K562 (cell line): ENCODE measurements around the gene GRIK1. TPM values are rescaled to one million over a fixed set of nuclear protein-coding genes. Genes with fewer than 3 reads are reported as not detected.

Source experiments
- ATAC-seq: fragments of 200-7000 bp; cut with Tn5 transposase; 3 replicates; pipeline ENCODE4 v1.9.1; 2020; ENCODE audit warnings: moderate library complexity
- BruUV-seq: library from RNA; stranded (reverse); fragments of 400-500 nt; replicated peaks from 2 replicates; lab custom pipeline; 2021; lab: Mats Ljungman, UMichigan
- CTCF ChIA-PET: fragments of 300-600 bp; formaldehyde crosslinking; extraction: SDS; loops from one replicate; lab custom pipeline; 2021; ENCODE audit warnings: low intra/inter-chr PET ratio; lab: Yijun Ruan, JAX
- POLR2A ChIA-PET: fragments of 300-600, 350-650 bp; sonication (Branson Sonifier 250); formaldehyde crosslinking; extraction: SDS; loops from one replicate; lab custom pipeline; 2021; ENCODE audit warnings: antibody characterized with exemption, inconsistent platforms; lab: Yijun Ruan, JAX
- DNase-seq, 4 experiments: peaks; one replicate each; pipeline versions ENCODE4 v3.0.0 to v3.0.0-alpha.2; 2011 to 2018; ENCODE audit warnings: low spot score in 3 of 4, mixed read lengths in 3 of 4; ENCODE audit errors: extremely low read depth in 1 of 4
- FAIRE-seq: peaks from 2 replicates; lab custom pipeline; 2011; peaks lifted over from hg19 to GRCh38; lab: Jason Lieb, UNC
- H2AFZ ChIP-seq: 2 replicates; pipeline ENCODE4 v1.6.0; 2011; ENCODE audit warnings: low read depth, low read length, control low read depth, inconsistent platforms
- H3K27ac ChIP-seq: fragments of 200-600 bp; 3 replicates; pipeline ENCODE4 v1.8.0; 2011; ENCODE audit warnings: low read depth, mild to moderate bottlenecking, control low read depth, inconsistent platforms, low read length, moderate library complexity, mixed read lengths; ENCODE audit errors: extremely low read depth
- H3K27me3 ChIP-seq, 2 experiments: fragments of 300-600 bp in 1 of 2; 2 replicates in 1 of 2; 3 replicates in 1 of 2; pipeline versions ENCODE4 v1.6.0 to v1.8.0; 2011; ENCODE audit warnings: inconsistent platforms in 2 of 2, low read length in 2 of 2, mild to moderate bottlenecking in 1 of 2, mixed read lengths in 1 of 2, moderate library complexity in 1 of 2; ENCODE audit not compliant: control insufficient read depth in 2 of 2, insufficient read depth in 2 of 2
- H3K36me3 ChIP-seq: fragments of 300-600 bp; 3 replicates; pipeline ENCODE4 v1.8.0; 2011; ENCODE audit warnings: mild to moderate bottlenecking, low read length, inconsistent platforms; ENCODE audit not compliant: control insufficient read depth, insufficient read depth
- H3K4me1 ChIP-seq, 2 experiments: fragments of 200-600 bp in 1 of 2; replicated peaks in 1 of 2; 2 replicates in 1 of 2; 3 replicates in 1 of 2; pipeline versions ENCODE4 v1.5.1 to v1.8.0; 2011; ENCODE audit warnings: inconsistent platforms in 2 of 2, low read length in 2 of 2, mild to moderate bottlenecking in 1 of 2, mixed read lengths in 1 of 2, moderate library complexity in 1 of 2; ENCODE audit not compliant: control insufficient read depth in 2 of 2, insufficient read depth in 2 of 2
- H3K4me2 ChIP-seq: 2 replicates; pipeline ENCODE4 v1.6.1; 2011; ENCODE audit warnings: low read length, control low read depth, inconsistent platforms, mixed read lengths; ENCODE audit not compliant: insufficient read depth
- H3K4me3 ChIP-seq: fragments of 200-600 bp; sonication (generic), shearing (Covaris generic); 2 replicates; pipeline ENCODE4 v1.5.1; 2016; ENCODE audit warnings: control low read depth, inconsistent platforms
- H3K79me2 ChIP-seq: fragments of 200-600 bp; 3 replicates; pipeline ENCODE4 v1.8.0; 2011; ENCODE audit warnings: low read length, inconsistent platforms; ENCODE audit not compliant: control insufficient read depth, insufficient read depth
- H3K9ac ChIP-seq, 2 experiments: 2 replicates each; pipeline versions ENCODE4 v1.6.0 to v1.6.1; 2011; ENCODE audit warnings: low read depth in 2 of 2, low read length in 2 of 2, control low read depth in 1 of 2, inconsistent platforms in 1 of 2, mild to moderate bottlenecking in 1 of 2, mixed read lengths in 1 of 2; ENCODE audit not compliant: insufficient read depth in 1 of 2
- H3K9me1 ChIP-seq: one replicate; pipeline ENCODE4 v1.6.0; 2011; ENCODE audit warnings: inconsistent platforms, mild to moderate bottlenecking, low read length, moderate library complexity; ENCODE audit not compliant: control insufficient read depth, insufficient read depth
- H3K9me3 ChIP-seq: replicated peaks from 2 replicates; pipeline ENCODE4 v1.5.1; 2011; ENCODE audit warnings: low read depth, low read length, inconsistent platforms; ENCODE audit not compliant: control insufficient read depth, insufficient read depth
- H4K20me1 ChIP-seq: replicated peaks from 2 replicates; pipeline ENCODE4 v1.6.1; 2011; ENCODE audit warnings: low read length, inconsistent platforms, mixed read lengths; ENCODE audit not compliant: control insufficient read depth, insufficient read depth
- BRF1 ChIP-seq: IDR thresholded peaks from 3 replicates; pipeline ENCODE4 v1.6.1; 2011; ENCODE audit warnings: borderline replicate concordance, mild to moderate bottlenecking; ENCODE audit not compliant: insufficient read length; ENCODE audit errors: extremely low read depth
- E2F8 ChIP-seq: fragments of 450-650 bp; IDR thresholded peaks from 2 replicates; pipeline ENCODE4 v1.7.1; 2018; ENCODE audit warnings: mild to moderate bottlenecking, low read depth; ENCODE audit not compliant: partially characterized antibody
- E4F1 ChIP-seq: fragments of 250-450 bp; sonication (Bioruptor Pico); IDR thresholded peaks from 2 replicates; pipeline ENCODE4 v1.5.0; 2021; ENCODE audit warnings: mild to moderate bottlenecking, borderline replicate concordance
- ELF4 ChIP-seq: fragments of 450-650 bp; formaldehyde crosslinking; IDR thresholded peaks from 2 replicates; pipeline ENCODE4 v1.4.0; 2022; ENCODE audit warnings: missing genetic modification characterization
- HMG20B ChIP-seq: fragments of 250-450 bp; sonication (Bioruptor Pico); IDR thresholded peaks from 2 replicates; pipeline ENCODE4 v1.5.0; 2021; ENCODE audit warnings: mild to moderate bottlenecking
- HNRNPH1 ChIP-seq: fragments of 200-400 bp; formaldehyde crosslinking; optimal IDR thresholded peaks from 2 replicates; pipeline ENCODE3; 2017; ENCODE audit warnings: low read depth, mild to moderate bottlenecking, low read length, moderate library complexity
- NR2F6 ChIP-seq: fragments of 450-650 bp; formaldehyde crosslinking; IDR thresholded peaks from 2 replicates; pipeline ENCODE4 v1.4.0; 2020; ENCODE audit warnings: mild to moderate bottlenecking
- SOX6 ChIP-seq: fragments of 450-650 bp; IDR thresholded peaks from 2 replicates; pipeline ENCODE4 v1.6.1; 2014; ENCODE audit warnings: mild to moderate bottlenecking
- SPI1 ChIP-seq: IDR thresholded peaks from 2 replicates; pipeline ENCODE4 v1.6.1; 2011; ENCODE audit warnings: low read depth, low read length, control low read depth, borderline replicate concordance
- ZNF324 ChIP-seq: fragments of 250-450 bp; sonication (Bioruptor Pico); IDR thresholded peaks from 2 replicates; pipeline ENCODE4 v1.4.0; 2020; ENCODE audit warnings: mild to moderate bottlenecking
- ZNF436 ChIP-seq: fragments of 250-450, 450-650 bp; sonication (Bioruptor Pico); formaldehyde crosslinking; IDR thresholded peaks from 2 replicates; pipeline ENCODE4 v1.7.0; 2020; ENCODE audit warnings: mild to moderate bottlenecking
- ZNF785 ChIP-seq: fragments of 250-450 bp; sonication (Bioruptor Pico); IDR thresholded peaks from 2 replicates; pipeline ENCODE4 v1.4.0; 2020; ENCODE audit warnings: mild to moderate bottlenecking
- ZNF79 ChIP-seq: fragments of 250-450 bp; sonication (Bioruptor Pico); IDR thresholded peaks from 2 replicates; pipeline ENCODE4 v1.4.0; 2020; ENCODE audit warnings: low read depth, mild to moderate bottlenecking, moderate library complexity
- whole genome bisulfite sequencing: fragments of 100-300 bp; shearing (Covaris generic); methylation state at CpG from one replicate; pipeline ENCODE4 v1.1.6; 2016; ENCODE audit warnings: low coverage, mixed read lengths; ENCODE audit not compliant: insufficient coverage; ENCODE audit errors: missing lambda C conversion rate; 5-methylcytosine and 5-hydroxymethylcytosine counted together
- in situ Hi-C: fragments of 300-500 bp; cut with MboI; formaldehyde crosslinking; loops from 4 replicates; pipeline ENCODE4 v1.15.0; 2018; ENCODE audit warnings: inconsistent platforms, mixed read lengths
- intact Hi-C: fragments of 100-400 bp; cut with micrococcal nuclease; formaldehyde crosslinking; loops from 2 replicates; pipeline ENCODE4 v1.14.2; 2022
- polyA plus RNA-seq, 8 experiments: library from polyadenylated mRNA; depleted of rRNA in 4 of 8; stranded (reverse) in 5 of 8; unstranded in 3 of 8; fragments of >200 nt; fragmentation: Nextera tagmentation in 2 of 8; fragmentation: Illumina TruSeq in 1 of 8; extraction: Ambion mirVana in 2 of 8; extraction: Trizol in 1 of 8; gene quantifications; 2 replicates each; pipeline versions ENCODE4 v1.2.1 to v1.2.3, GENCODE V29; 2011 to 2014; ENCODE audit warnings: inconsistent platforms in 1 of 8, missing spikeins in 1 of 8
- total RNA-seq, 7 experiments: library from RNA; depleted of rRNA in 6 of 7; stranded (reverse); fragments of >200 nt in 6 of 7; fragmentation: Illumina TruSeq in 2 of 7; extraction: Trizol in 2 of 7; gene quantifications; 2 replicates each; pipeline versions ENCODE4 v1.2.1 to v1.2.3, GENCODE V29; 2011 to 2021; ENCODE audit warnings: low replicate concordance in 1 of 7
- TF ChIP-seq, protein P1 (sequence below): fragments of 450-650 bp; formaldehyde crosslinking; IDR thresholded peaks from 2 replicates; pipeline ENCODE4 v1.4.0; 2020; ENCODE audit warnings: mild to moderate bottlenecking
- TF ChIP-seq, protein P2 (sequence below): fragments of 450-650 bp; IDR thresholded peaks from one replicate; pipeline ENCODE4 v1.6.1; 2018; ENCODE audit warnings: mild to moderate bottlenecking, moderate library complexity; ENCODE audit not compliant: partially characterized antibody

GRIK1 gene
- total and polyA plus RNA-seq, 9 of the 15 experiments (the other 6 are each of a cell fraction or from before 2014, with no cell fraction given) = 0.17 to 2.8 (median 0.53) TPM

GRCh38 chr21:29788752-29789151 is 151.0 kb downstream of the GRIK1 start (continued):
- TF ChIP-seq E2F8 (no peak), ZNF785 (CRISPR knock-in tag) (no peak), SPI1 (no peak), ZNF79 (CRISPR knock-in tag) (no peak), ELF4 (CRISPR knock-in tag) (no peak), HMG20B (no peak)
- TF ChIP-seq, protein P1, sequence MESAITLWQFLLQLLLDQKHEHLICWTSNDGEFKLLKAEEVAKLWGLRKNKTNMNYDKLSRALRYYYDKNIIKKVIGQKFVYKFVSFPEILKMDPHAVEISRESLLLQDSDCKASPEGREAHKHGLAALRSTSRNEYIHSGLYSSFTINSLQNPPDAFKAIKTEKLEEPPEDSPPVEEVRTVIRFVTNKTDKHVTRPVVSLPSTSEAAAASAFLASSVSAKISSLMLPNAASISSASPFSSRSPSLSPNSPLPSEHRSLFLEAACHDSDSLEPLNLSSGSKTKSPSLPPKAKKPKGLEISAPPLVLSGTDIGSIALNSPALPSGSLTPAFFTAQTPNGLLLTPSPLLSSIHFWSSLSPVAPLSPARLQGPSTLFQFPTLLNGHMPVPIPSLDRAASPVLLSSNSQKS (CRISPR knock-in tag) = no peak

DNA sequence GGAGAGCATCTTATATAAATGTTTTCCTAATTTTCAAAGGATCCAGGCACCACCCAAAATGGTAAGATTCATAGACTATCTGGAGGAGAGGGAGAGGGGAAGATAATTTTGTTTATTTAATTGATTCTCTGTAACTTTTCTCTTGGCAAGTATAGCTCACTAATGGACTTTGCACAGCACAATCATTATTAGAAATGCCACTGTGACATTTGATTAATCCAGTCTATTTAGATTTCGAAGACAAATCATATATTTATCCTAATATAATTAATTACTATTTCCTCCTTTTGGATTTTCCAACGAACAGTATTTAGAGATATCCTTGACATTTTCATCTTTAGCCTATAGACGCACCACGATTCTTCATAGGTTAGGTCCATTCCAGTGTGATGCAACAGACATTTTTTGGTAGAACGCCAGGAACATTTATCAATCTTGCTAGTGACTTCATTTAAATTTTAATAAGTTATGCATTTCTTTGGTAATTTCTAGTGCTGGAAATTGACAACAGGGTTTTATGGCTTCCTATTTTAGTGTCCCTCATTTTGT is 152.4 kb downstream of the GRIK1 start:
- no TSS peak for BruUV-seq
- in situ Hi-C loops = no loop called here
- TF ChIP-seq ZNF436 (no peak), ZNF324 (CRISPR knock-in tag) (no peak), NR2F6 (CRISPR knock-in tag) (no peak), E4F1 (CRISPR knock-in tag) (no peak), SOX6 (no peak), HNRNPH1 (no peak), BRF1 (no peak)
- TF ChIP-seq, protein P2, sequence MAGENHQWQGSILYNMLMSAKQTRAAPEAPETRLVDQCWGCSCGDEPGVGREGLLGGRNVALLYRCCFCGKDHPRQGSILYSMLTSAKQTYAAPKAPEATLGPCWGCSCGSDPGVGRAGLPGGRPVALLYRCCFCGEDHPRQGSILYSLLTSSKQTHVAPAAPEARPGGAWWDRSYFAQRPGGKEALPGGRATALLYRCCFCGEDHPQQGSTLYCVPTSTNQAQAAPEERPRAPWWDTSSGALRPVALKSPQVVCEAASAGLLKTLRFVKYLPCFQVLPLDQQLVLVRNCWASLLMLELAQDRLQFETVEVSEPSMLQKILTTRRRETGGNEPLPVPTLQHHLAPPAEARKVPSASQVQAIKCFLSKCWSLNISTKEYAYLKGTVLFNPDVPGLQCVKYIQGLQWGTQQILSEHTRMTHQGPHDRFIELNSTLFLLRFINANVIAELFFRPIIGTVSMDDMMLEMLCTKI = no peak

More for the DNA sequence above, 152.4 kb downstream of the GRIK1 start:
- WGBS = 54% methylated on average over 5 of the region's 5 CpGs
- ATAC-seq (no peak), DNase-seq (no peak), FAIRE-seq (no peak)
- Histone ChIP-seq H2AFZ (no peak overlapping the region), H3K4me3 (no peak overlapping the region), H3K27me3 (no peaks in the 10 kb centered on the region), H3K9me3 (no peaks in the 10 kb centered on the region), H3K9ac (no peak overlapping the region), H3K9me1 (no peaks in the 10 kb centered on the region), H3K4me2 (no peak overlapping the region), H4K20me1 (no peaks in the 10 kb centered on the region), H3K79me2 (no peaks in the 10 kb centered on the region), H3K27ac (no peak overlapping the region), H3K36me3 (no peaks in the 10 kb centered on the region), H3K4me1 (peaks cover 0 to 3% of the 10 kb centered on the region in 2 experiments; a peak in 3 of 5 replicates)
- ChIA-PET POLR2A (no interaction called here), CTCF (no interaction called here)
- intact Hi-C loops = loop anchor here (10.0 kb wide), 1 partner anchor 313 kb away; no protein-coding TSS in a partner anchor
